ENCODE results near the gene INTS4.
"Not testable (repeated sequence)": the region's sequence is repeated elsewhere in the genome, so short reads cannot be mapped to it uniquely, and the experiment has no call there.

DNA sequence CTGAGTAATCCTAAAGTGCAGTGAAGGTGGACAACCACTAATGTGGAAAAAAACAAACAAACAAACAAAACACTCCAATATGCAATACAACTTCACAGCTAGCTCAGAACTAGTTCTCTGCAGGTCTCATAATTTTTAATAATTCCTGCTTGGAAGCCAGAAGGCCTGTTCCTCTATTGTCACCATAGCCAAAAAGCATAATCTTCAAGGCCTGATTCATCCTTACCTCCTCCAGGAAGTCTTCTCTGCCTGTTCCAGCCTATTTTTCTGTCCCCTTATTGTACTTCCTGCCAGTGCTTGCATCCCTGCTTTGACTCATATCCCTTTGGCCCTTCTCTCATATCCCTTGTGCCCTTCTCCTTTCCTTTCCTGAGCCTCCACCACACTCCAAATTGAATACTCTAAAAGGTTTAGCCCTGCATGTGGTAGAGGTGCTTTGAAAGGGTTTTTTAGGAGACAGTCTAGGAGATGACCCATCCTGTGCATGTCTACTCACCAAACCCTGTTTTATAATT is 104.3 kb downstream of the INTS4 start:
- not testable (repeated sequence) for TF ChIP-seq ZNF366 (tag by site-specific recombination; conservative IDR thresholded peaks at IDR 0.05); ZNF202 (tag by site-specific recombination; IDR thresholded peaks at IDR 0.05; ENCODE audit: borderline replicate concordance); ZNF24 (tag by site-specific recombination; IDR thresholded peaks at IDR 0.05); HOXD13 (CRISPR knock-in tag; IDR thresholded peaks at IDR 0.05; ENCODE audit: borderline replicate concordance); TRIM28 (IDR thresholded peaks at IDR 0.05; ENCODE audit: borderline replicate concordance, low read length); ZNF600 (tag by site-specific recombination; IDR thresholded peaks at IDR 0.05); ZSCAN30 (tag by site-specific recombination; IDR thresholded peaks at IDR 0.05)
- TF ChIP-seq, protein P1, sequence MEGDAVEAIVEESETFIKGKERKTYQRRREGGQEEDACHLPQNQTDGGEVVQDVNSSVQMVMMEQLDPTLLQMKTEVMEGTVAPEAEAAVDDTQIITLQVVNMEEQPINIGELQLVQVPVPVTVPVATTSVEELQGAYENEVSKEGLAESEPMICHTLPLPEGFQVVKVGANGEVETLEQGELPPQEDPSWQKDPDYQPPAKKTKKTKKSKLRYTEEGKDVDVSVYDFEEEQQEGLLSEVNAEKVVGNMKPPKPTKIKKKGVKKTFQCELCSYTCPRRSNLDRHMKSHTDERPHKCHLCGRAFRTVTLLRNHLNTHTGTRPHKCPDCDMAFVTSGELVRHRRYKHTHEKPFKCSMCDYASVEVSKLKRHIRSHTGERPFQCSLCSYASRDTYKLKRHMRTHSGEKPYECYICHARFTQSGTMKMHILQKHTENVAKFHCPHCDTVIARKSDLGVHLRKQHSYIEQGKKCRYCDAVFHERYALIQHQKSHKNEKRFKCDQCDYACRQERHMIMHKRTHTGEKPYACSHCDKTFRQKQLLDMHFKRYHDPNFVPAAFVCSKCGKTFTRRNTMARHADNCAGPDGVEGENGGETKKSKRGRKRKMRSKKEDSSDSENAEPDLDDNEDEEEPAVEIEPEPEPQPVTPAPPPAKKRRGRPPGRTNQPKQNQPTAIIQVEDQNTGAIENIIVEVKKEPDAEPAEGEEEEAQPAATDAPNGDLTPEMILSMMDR (tag by site-specific recombination; IDR thresholded peaks at IDR 0.05) = not testable (repeated sequence)
- TF ChIP-seq, protein P2, sequence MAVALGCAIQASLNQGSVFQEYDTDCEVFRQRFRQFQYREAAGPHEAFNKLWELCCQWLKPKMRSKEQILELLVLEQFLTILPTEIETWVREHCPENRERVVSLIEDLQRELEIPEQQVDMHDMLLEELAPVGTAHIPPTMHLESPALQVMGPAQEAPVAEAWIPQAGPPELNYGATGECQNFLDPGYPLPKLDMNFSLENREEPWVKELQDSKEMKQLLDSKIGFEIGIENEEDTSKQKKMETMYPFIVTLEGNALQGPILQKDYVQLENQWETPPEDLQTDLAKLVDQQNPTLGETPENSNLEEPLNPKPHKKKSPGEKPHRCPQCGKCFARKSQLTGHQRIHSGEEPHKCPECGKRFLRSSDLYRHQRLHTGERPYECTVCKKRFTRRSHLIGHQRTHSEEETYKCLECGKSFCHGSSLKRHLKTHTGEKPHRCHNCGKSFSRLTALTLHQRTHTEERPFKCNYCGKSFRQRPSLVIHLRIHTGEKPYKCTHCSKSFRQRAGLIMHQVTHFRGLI (tag by site-specific recombination; IDR thresholded peaks at IDR 0.05) = not testable (repeated sequence)
- TF ChIP-seq, protein P3, sequence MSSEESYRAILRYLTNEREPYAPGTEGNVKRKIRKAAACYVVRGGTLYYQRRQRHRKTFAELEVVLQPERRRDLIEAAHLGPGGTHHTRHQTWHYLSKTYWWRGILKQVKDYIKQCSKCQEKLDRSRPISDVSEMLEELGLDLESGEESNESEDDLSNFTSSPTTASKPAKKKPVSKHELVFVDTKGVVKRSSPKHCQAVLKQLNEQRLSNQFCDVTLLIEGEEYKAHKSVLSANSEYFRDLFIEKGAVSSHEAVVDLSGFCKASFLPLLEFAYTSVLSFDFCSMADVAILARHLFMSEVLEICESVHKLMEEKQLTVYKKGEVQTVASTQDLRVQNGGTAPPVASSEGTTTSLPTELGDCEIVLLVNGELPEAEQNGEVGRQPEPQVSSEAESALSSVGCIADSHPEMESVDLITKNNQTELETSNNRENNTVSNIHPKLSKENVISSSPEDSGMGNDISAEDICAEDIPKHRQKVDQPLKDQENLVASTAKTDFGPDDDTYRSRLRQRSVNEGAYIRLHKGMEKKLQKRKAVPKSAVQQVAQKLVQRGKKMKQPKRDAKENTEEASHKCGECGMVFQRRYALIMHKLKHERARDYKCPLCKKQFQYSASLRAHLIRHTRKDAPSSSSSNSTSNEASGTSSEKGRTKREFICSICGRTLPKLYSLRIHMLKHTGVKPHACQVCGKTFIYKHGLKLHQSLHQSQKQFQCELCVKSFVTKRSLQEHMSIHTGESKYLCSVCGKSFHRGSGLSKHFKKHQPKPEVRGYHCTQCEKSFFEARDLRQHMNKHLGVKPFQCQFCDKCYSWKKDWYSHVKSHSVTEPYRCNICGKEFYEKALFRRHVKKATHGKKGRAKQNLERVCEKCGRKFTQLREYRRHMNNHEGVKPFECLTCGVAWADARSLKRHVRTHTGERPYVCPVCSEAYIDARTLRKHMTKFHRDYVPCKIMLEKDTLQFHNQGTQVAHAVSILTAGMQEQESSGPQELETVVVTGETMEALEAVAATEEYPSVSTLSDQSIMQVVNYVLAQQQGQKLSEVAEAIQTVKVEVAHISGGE (tag by site-specific recombination; conservative IDR thresholded peaks at IDR 0.05; ENCODE audit: low read depth) = not testable (repeated sequence)
- TF ChIP-seq, protein P4, sequence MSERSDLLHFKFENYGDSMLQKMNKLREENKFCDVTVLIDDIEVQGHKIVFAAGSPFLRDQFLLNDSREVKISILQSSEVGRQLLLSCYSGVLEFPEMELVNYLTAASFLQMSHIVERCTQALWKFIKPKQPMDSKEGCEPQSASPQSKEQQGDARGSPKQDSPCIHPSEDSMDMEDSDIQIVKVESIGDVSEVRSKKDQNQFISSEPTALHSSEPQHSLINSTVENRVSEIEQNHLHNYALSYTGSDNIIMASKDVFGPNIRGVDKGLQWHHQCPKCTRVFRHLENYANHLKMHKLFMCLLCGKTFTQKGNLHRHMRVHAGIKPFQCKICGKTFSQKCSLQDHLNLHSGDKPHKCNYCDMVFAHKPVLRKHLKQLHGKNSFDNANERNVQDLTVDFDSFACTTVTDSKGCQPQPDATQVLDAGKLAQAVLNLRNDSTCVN (tag by site-specific recombination; optimal IDR thresholded peaks at IDR 0.05) = not testable (repeated sequence)
- TF ChIP-seq, protein P5, sequence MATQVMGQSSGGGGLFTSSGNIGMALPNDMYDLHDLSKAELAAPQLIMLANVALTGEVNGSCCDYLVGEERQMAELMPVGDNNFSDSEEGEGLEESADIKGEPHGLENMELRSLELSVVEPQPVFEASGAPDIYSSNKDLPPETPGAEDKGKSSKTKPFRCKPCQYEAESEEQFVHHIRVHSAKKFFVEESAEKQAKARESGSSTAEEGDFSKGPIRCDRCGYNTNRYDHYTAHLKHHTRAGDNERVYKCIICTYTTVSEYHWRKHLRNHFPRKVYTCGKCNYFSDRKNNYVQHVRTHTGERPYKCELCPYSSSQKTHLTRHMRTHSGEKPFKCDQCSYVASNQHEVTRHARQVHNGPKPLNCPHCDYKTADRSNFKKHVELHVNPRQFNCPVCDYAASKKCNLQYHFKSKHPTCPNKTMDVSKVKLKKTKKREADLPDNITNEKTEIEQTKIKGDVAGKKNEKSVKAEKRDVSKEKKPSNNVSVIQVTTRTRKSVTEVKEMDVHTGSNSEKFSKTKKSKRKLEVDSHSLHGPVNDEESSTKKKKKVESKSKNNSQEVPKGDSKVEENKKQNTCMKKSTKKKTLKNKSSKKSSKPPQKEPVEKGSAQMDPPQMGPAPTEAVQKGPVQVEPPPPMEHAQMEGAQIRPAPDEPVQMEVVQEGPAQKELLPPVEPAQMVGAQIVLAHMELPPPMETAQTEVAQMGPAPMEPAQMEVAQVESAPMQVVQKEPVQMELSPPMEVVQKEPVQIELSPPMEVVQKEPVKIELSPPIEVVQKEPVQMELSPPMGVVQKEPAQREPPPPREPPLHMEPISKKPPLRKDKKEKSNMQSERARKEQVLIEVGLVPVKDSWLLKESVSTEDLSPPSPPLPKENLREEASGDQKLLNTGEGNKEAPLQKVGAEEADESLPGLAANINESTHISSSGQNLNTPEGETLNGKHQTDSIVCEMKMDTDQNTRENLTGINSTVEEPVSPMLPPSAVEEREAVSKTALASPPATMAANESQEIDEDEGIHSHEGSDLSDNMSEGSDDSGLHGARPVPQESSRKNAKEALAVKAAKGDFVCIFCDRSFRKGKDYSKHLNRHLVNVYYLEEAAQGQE (tag by site-specific recombination; IDR thresholded peaks at IDR 0.05) = not testable (repeated sequence)
